HG03558 (cell line): ENCODE data around the gene TFDP2.
"Not testable (repeated sequence)": the region's sequence is repeated elsewhere in the genome, so short reads cannot be mapped to it uniquely, and the experiment has no call there.

Experiments
- ATAC-seq: cut with Tn5 transposase; IDR thresholded peaks from one replicate; pipeline ENCODE4 v1.9.1; 2021; ENCODE audit warnings: moderate number of reproducible peaks; ENCODE audit not compliant: unreplicated experiment; ENCODE audit errors: extremely low read depth

TFDP2 gene

GRCh38 chr3:142028243-142028777, 121.0 kb downstream of the TFDP2 start:
- ATAC-seq, result peak; percentile 35

- peak; percentile 36 for ATAC-seq
Measured at GRCh38 chr3:142027735-142028134, 121.6 kb downstream of the TFDP2 start.

GRCh38 chr3:142027300-142027699, 122.0 kb downstream of the TFDP2 start:
- no peak for ATAC-seq

DNA sequence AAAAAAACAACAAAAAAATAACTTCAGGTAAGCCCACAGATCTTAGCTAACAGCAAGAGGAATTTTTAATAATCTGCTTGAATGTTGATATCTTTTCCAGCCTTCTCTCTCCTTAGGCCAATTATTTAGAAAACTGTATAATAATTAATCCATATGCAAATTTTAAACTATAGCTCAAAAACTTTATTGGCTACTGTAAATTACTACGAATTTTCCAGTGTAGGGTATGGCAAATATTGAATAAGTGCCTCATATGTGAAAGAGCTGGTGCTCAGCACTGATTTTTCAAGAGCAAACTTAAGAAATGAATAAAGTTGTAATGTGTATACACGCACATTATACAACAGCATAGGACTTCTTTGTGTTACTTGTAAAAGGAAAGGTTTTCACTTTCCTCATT, 123.0 kb downstream of the TFDP2 start:
- no peak for ATAC-seq

- ATAC-seq, result peak; percentile 63
Measured at GRCh38 chr3:142022381-142022780, 127.0 kb downstream of the TFDP2 start.

GRCh38 chr3:142021127-142021526, 128.2 kb downstream of the TFDP2 start:
- no peak for ATAC-seq

GRCh38 chr3:142019794-142020320, 129.5 kb downstream of the TFDP2 start:
- peak; percentile 82 for ATAC-seq

DNA sequence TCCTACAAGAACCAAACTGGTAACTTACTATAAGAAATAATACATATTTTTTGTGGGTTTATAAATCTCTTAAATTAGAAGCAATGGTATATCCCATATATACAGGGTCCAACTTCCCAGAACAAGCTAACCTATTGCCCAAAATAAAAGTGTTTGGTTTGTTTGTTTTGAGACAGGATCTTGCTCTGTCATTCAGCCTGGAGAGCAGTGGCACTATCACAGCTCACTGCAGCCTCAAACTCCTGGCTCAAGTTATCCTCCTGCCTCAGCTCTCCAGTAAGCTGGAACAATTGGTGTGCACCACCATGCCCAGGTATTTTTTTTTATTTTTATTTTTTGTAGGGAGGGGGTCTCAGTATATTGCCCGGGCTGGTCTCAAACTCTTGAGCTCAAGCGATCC, 135.4 kb downstream of the TFDP2 start:
- ATAC-seq, result no peak

DNA sequence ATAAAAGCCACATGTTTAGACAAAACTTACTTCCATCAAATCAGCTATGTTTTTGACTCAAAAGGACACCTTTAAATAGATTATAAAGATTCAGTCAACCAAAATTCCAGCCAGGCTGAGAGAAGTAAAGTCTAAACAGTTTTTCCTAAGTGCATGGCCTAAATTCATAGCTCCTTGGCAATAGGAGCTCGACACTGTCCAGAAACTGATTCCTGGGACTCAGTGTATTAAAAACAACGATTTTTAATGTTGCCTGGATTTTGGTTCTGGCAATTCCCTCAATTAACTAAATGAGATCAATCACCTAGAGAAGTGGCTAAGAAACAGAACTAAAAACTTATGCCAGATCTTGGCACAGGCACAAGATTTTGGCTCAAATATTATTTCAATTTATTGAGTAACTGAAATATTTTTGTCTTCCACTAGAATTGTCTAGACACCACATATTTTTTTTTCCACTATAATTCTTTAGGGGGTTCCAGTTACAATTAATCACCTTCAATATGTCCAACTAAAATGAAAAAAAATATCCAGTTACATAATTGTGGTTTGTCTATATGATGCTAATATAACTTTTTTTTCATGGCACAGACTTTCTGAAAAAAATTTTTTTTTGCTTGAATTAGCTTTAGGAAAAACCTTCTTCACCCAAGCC, 135.9 kb downstream of the TFDP2 start:
- no peak for ATAC-seq

- no peak for ATAC-seq
Measured at GRCh38 chr3:142009029-142009428, 140.3 kb downstream of the TFDP2 start.

- no peak for ATAC-seq
Measured at GRCh38 chr3:142007710-142008399, 141.5 kb downstream of the TFDP2 start.

DNA sequence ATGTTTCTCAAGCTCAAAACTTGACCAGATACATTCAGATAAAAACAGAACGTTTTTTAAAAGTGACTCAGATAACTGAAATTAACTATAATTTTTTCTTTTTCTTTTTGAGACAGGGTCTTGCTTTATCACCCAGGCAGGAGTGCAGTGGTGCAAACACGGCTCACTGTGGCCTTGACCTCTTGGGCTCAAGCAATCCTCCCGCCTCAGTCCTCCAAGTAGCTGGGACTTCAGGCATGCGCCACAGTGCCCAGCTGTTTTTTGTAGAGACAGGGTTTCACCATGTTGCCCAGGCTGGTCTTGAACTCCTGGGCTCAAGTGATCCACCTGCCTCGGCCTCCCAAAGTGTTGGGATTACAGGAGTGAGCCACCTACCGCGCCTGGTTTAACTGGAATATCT, 144.4 kb downstream of the TFDP2 start:
- ATAC-seq, result not testable (repeated sequence)

DNA sequence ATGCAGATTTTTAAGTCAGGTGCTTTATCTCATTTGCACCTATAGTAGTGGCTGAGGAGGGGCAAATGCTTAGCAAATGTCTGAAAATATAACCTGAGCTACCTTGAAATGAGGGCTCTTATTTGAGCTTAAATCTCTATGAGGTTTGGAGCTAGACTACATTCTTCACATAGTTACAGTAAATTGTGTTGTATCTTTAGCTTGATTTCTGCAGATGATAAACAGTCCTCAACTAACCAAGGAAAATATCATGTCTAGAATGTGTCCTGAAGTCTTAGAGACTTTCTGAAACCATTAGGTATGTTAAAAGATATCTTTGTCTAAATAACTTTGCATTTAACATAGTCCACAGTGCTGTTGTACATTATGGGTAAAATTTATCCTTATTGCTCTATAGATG, 145.3 kb downstream of the TFDP2 start:
- ATAC-seq, result no peak

DNA sequence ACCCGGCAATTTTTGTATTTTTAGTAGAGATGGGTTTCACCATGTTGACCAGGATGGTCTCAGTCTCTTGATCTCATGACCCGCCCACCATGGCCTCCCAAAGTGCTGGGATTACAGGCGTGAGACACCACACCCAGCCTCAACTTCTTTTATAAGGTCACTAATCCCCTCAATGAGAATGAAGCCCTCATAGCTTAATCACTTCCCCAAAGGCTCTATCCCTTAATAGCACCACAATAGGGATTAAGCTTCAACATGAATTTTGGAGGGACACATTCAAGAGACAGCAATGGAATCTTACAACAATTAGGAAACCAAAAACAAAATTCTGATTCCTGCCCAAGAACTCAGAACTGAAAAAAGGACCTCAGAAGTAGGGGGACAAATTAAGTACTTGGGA, 146.1 kb downstream of the TFDP2 start:
- ATAC-seq, result no peak

GRCh38 chr3:142000325-142000870, 148.9 kb downstream of the TFDP2 start:
- no peak for ATAC-seq

DNA sequence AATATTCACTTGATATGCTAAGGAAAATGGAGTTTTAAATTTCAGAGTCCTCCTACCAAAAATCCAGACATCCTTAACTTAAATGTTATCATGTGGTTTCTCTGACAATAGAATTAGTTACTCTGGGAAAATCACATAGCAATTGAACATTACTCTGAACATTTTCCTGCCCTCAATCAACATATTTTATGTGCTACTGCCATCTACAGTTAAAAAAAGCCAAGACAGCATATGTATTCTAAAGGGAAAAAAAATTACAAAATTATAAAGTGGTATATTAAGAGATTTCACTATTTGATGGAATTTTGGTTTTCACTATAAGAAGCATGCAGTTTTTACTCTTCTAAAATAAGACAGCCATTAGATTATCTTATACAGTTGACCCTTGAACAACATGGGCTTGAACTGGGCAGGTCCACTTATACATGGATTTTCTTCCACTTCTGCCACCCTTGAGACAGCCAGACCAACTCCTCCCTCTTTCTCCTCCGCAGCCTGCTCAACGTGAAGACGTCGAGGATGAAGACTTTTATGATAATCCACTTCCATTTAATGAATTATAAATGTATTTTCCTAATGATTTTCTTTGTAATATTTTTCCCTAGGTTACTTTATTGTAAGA, 150.6 kb downstream of the TFDP2 start:
- no peak for ATAC-seq

DNA sequence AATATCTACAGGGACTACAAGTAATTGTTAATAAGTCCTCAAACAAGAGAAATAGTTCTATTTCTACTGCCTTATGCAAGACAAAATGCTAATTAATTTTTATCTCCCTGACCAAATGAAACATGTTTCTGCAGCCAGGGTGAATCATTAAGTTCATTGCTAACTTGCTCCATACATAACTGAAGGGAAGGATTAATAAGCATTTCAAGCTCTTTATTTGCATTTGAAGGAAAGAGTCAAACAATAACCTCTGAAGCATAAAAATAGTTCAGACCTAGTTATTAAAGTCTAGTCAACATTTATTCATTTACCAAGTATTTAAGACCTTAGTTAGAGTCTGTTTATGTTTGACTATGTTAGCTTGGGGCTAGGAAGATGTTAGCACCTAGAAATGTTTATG, 152.9 kb downstream of the TFDP2 start:
- ATAC-seq, result no peak

GRCh38 chr3:141994856-141995255, 154.5 kb downstream of the TFDP2 start:
- ATAC-seq, result no peak

GRCh38 chr3:141992512-141992911, 156.8 kb downstream of the TFDP2 start:
- no peak for ATAC-seq

- no peak for ATAC-seq
Measured at GRCh38 chr3:141986548-141987107, 162.7 kb downstream of the TFDP2 start.
